Activated CD8-positive, alpha-beta T cell treated with anti-CD3 and anti-CD28 coated beads for 36 hours (primary cell): ENCODE data around the gene TMEM270. TPM values are rescaled to one million over a fixed set of nuclear protein-coding genes. Genes with fewer than 3 reads are reported as not detected.

Source experiments
- ATAC-seq: fragments of 200-7000 bp; cut with Tn5 transposase; one replicate; pipeline ENCODE4 v1.10.0; 2021; ENCODE audit warnings: mild to moderate bottlenecking, moderate library complexity
- CTCF ChIA-PET: fragments of 350-600 bp; sonication (Branson Sonifier 250); formaldehyde crosslinking; loops from one replicate; lab custom pipeline; 2021; ENCODE audit warnings: antibody characterized with exemption; lab: Charles Lee
- POLR2A ChIA-PET: fragments of 350-600 bp; sonication (Branson Sonifier 250); formaldehyde crosslinking; loops from one replicate; lab custom pipeline; 2021; ENCODE audit warnings: antibody characterized with exemption; lab: Charles Lee
- DNase-seq: peaks from one replicate; pipeline ENCODE4 v3.0.0-alpha.2; 2020
- H3K27ac Mint-ChIP-seq: one replicate; pipeline ENCODE4 v1.8.0; 2021; ENCODE audit warnings: mild to moderate bottlenecking, mixed read lengths
- H3K27me3 Mint-ChIP-seq: one replicate; pipeline ENCODE4 v1.8.0; 2021; ENCODE audit warnings: mixed read lengths
- H3K36me3 Mint-ChIP-seq: one replicate; pipeline ENCODE4 v1.8.0; 2021; ENCODE audit warnings: low read depth, mixed read lengths
- H3K4me1 Mint-ChIP-seq: one replicate; pipeline ENCODE4 v1.8.0; 2021; ENCODE audit warnings: low read depth, mixed read lengths
- H3K4me3 Mint-ChIP-seq: one replicate; pipeline ENCODE4 v1.8.0; 2021; ENCODE audit warnings: mild to moderate bottlenecking, moderate library complexity, mixed read lengths
- H3K9me3 Mint-ChIP-seq: one replicate; pipeline ENCODE4 v1.8.0; 2021; ENCODE audit warnings: mixed read lengths
- CTCF ChIP-seq: fragments of 200-600 bp; IDR thresholded peaks from one replicate; pipeline ENCODE4 v1.8.0; 2022; ENCODE audit warnings: antibody characterized with exemption, mild to moderate bottlenecking
- intact Hi-C: fragments of 100-400 bp; cut with micrococcal nuclease; formaldehyde crosslinking; loops from one replicate; pipeline ENCODE4 v1.10.0; 2022
- total RNA-seq, 2 experiments: library from RNA; stranded (reverse); gene quantifications; one replicate each; pipeline ENCODE4 v1.2.3, GENCODE V29; 2021

Gene TMEM270
- total RNA-seq, 2 experiments from 2014 or later = not detected

- Mint-ChIP-seq H3K36me3 (no peaks in the 10 kb centered on the region), H3K9me3 (no peaks in the 10 kb centered on the region), H3K4me1 (no peaks in the 10 kb centered on the region), H3K4me3 (no peak overlapping the region), H3K27me3 (no peaks in the 10 kb centered on the region), H3K27ac (no peak overlapping the region)
- POLR2A ChIA-PET = no interaction called here
- peak; percentile 32 for DNase-seq
- intact Hi-C loops = loop anchor here (10.0 kb wide), 1 partner anchor 159 kb away; the partner anchor contains the start of gene ELN
- peak; percentile 39 for TF ChIP-seq CTCF
- CTCF ChIA-PET = interaction anchor here (0.9 to 2.3 kb wide), 2 partner anchors 113 to 161 kb away, joined by 4 to 11 read pairs; no protein-coding TSS in a partner anchor
- peak; percentile 56 for ATAC-seq
These were observed 4.9 kb downstream of the TMEM270 start for GRCh38 chr7:73865738-73866445.

DNA sequence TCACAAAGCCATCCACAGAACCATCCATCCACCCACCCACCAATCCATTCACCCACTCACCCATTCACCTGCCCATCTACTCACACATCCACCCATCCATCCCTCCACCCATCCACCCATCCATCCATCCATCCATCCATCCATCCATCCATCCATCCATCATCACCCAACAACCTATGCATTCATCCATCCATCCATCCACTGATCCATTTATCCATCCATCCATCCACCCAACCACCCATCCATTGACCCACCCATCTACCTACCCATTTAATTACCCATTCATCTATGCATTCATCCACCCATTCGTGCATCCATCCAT is 5.4 kb downstream of the TMEM270 start:
- no peaks in the 10 kb centered on the region for H3K4me1 Mint-ChIP-seq
- intact Hi-C loops = loop anchor here (10.0 kb wide), 1 partner anchor 158 kb away; the partner anchor contains the start of gene ELN
- no peak for ATAC-seq
- ChIA-PET CTCF (interaction anchor here (2.3 kb wide), 1 partner anchor 160 kb away, joined by 11 read pairs; no protein-coding TSS in a partner anchor), POLR2A (no interaction called here)
- H3K27me3 Mint-ChIP-seq = no peaks in the 10 kb centered on the region
- no peak overlapping the region for H3K27ac Mint-ChIP-seq
- DNase-seq = no peak
- H3K9me3 Mint-ChIP-seq = no peaks in the 10 kb centered on the region
- H3K36me3 Mint-ChIP-seq = no peaks in the 10 kb centered on the region
- no peak for TF ChIP-seq CTCF
- no peak overlapping the region for H3K4me3 Mint-ChIP-seq

GRCh38 chr7:73869011-73869798 is 8.2 kb downstream of the TMEM270 start:
- CTCF ChIA-PET = no interaction called here
- Mint-ChIP-seq H3K36me3 (no peaks in the 10 kb centered on the region), H3K9me3 (no peaks in the 10 kb centered on the region), H3K4me1 (no peaks in the 10 kb centered on the region), H3K27me3 (no peaks in the 10 kb centered on the region), H3K4me3 (no peak overlapping the region), H3K27ac (no peak overlapping the region)
- DNase-seq (no peak), ATAC-seq (no peak)
- POLR2A ChIA-PET = no interaction called here
- TF ChIP-seq CTCF = no peak
- intact Hi-C loops = loop anchor here (10.0 kb wide), 1 partner anchor 156 kb away; the partner anchor contains the start of gene ELN

GRCh38 chr7:73870041-73870492 is 9.1 kb downstream of the TMEM270 start:
- H3K27ac Mint-ChIP-seq = no peak overlapping the region
- intact Hi-C loops = no loop called here
- TF ChIP-seq CTCF = no peak
- no peaks in the 10 kb centered on the region for H3K36me3 Mint-ChIP-seq
- DNase-seq (no peak), ATAC-seq (no peak)
- no peaks in the 10 kb centered on the region for H3K4me1 Mint-ChIP-seq
- no peak overlapping the region for H3K4me3 Mint-ChIP-seq
- CTCF ChIA-PET = interaction anchor here (1.0 kb wide), 1 partner anchor 15 kb away, joined by 4 read pairs; no protein-coding TSS in a partner anchor
- H3K27me3 Mint-ChIP-seq = no peaks in the 10 kb centered on the region
- POLR2A ChIA-PET = no interaction called here
- no peaks in the 10 kb centered on the region for H3K9me3 Mint-ChIP-seq
